MCF 10A (cell line): ENCODE measurements around the gene TBATA. TPM values are rescaled to one million over a fixed set of nuclear protein-coding genes. Genes with fewer than 3 reads are reported as not detected.

Experiments used
- BruUV-seq: library from RNA; stranded (reverse); fragments of 400-500 nt; replicated peaks from 2 replicates; lab custom pipeline; 2021; lab: Mats Ljungman, UMichigan
- CTCF ChIA-PET: fragments of 300-600 bp; sonication (Branson Sonifier 250); formaldehyde crosslinking; extraction: SDS; loops from one replicate; lab custom pipeline; 2021; ENCODE audit warnings: antibody characterized with exemption, inconsistent platforms; lab: Yijun Ruan, JAX
- POLR2A ChIA-PET: fragments of 300-600, 350-650 bp; sonication (Branson Sonifier 250); formaldehyde crosslinking; extraction: SDS; loops from one replicate; lab custom pipeline; 2020; ENCODE audit warnings: antibody characterized with exemption, inconsistent platforms; lab: Yijun Ruan, JAX
- DNase-seq: peaks from one replicate; pipeline ENCODE4 v3.0.0-alpha.2; 2018; ENCODE audit not compliant: unreplicated experiment
- H3K27ac Mint-ChIP-seq: one replicate; pipeline ENCODE4 v1.8.0; 2022; ENCODE audit warnings: mild to moderate bottlenecking, low read depth, mixed read lengths; ENCODE audit not compliant: unreplicated experiment
- H3K27me3 Mint-ChIP-seq: one replicate; pipeline ENCODE4 v1.8.0; 2022; ENCODE audit warnings: mixed read lengths; ENCODE audit not compliant: insufficient read depth, unreplicated experiment
- H3K36me3 Mint-ChIP-seq: one replicate; pipeline ENCODE4 v1.8.0; 2022; ENCODE audit warnings: mild to moderate bottlenecking, moderate library complexity, mixed read lengths; ENCODE audit not compliant: insufficient read depth, unreplicated experiment
- H3K4me1 Mint-ChIP-seq: one replicate; pipeline ENCODE4 v1.8.0; 2022; ENCODE audit warnings: mixed read lengths; ENCODE audit not compliant: insufficient read depth, unreplicated experiment
- H3K4me3 Mint-ChIP-seq: one replicate; pipeline ENCODE4 v1.8.0; 2022; ENCODE audit warnings: mild to moderate bottlenecking, moderate library complexity, mixed read lengths; ENCODE audit not compliant: unreplicated experiment
- H3K9me3 Mint-ChIP-seq: one replicate; pipeline ENCODE4 v1.8.0; 2022; ENCODE audit warnings: mixed read lengths; ENCODE audit not compliant: unreplicated experiment
- CTCF ChIP-seq: fragments of 200-600 bp; IDR thresholded peaks from one replicate; pipeline ENCODE4 v1.8.0; 2022; ENCODE audit warnings: antibody characterized with exemption, mild to moderate bottlenecking; ENCODE audit not compliant: unreplicated experiment
- intact Hi-C: fragments of 100-400 bp; cut with micrococcal nuclease; formaldehyde crosslinking; loops from 2 replicates; pipeline ENCODE4 v1.14.1; 2022
- total RNA-seq: library from RNA; stranded (reverse); gene quantifications from 2 replicates; pipeline ENCODE4 v1.2.3, GENCODE V29; 2022

Gene TBATA
- total RNA-seq, 1 experiment from 2014 or later: not detected

GRCh38 chr10:70822076-70822820, 37.1 kb upstream of the TBATA start:
- H3K27ac Mint-ChIP-seq: no peak overlapping the region
- H3K4me3 Mint-ChIP-seq: no peak overlapping the region
- no peaks in the 10 kb centered on the region for H3K9me3 Mint-ChIP-seq
- peaks cover 24% of the 10 kb centered on the region for H3K36me3 Mint-ChIP-seq
- no peaks in the 10 kb centered on the region for H3K27me3 Mint-ChIP-seq
- ChIA-PET CTCF (interaction anchor here (0.6 to 1.8 kb wide), 5 partner anchors 10 to 1429 kb away, joined by 3 to 8 read pairs (median 3); no protein-coding TSS in a partner anchor), POLR2A (interaction anchor here (1.1 kb wide), 1 partner anchor 10 kb away, joined by 3 read pairs; no protein-coding TSS in a partner anchor)
- peaks cover 10% of the 10 kb centered on the region for H3K4me1 Mint-ChIP-seq
- intact Hi-C loops: no loop called here
- no peak for TF ChIP-seq CTCF
- DNase-seq: no peak
- no TSS peak for BruUV-seq

GRCh38 chr10:70820976-70821750, 36.0 kb upstream of the TBATA start:
- Mint-ChIP-seq H3K4me3 (no peak overlapping the region), H3K9me3 (no peaks in the 10 kb centered on the region), H3K4me1 (peaks cover 10% of the 10 kb centered on the region), H3K27ac (no peak overlapping the region), H3K27me3 (no peaks in the 10 kb centered on the region), H3K36me3 (peaks cover 19% of the 10 kb centered on the region)
- no peak for TF ChIP-seq CTCF
- ChIA-PET CTCF (interaction anchor here (0.6 to 1.8 kb wide), 7 partner anchors 11 to 1428 kb away, joined by 3 to 8 read pairs (median 3); no protein-coding TSS in a partner anchor), POLR2A (interaction anchor here (1.1 kb wide), 1 partner anchor 11 kb away, joined by 3 read pairs; no protein-coding TSS in a partner anchor)
- no TSS peak for BruUV-seq
- intact Hi-C loops: no loop called here
- no peak for DNase-seq

- no TSS peak for BruUV-seq
- no peaks in the 10 kb centered on the region for H3K27me3 Mint-ChIP-seq
- POLR2A ChIA-PET: interaction anchor here (0.5 to 2.8 kb wide), 21 partner anchors 9 to 948 kb away, joined by 3 to 25 read pairs (median 4); partner anchors contain the start of gene EIF4EBP2
- CTCF ChIA-PET: interaction anchor here (0.6 to 1.8 kb wide), 11 partner anchors 26 to 388 kb away, joined by 3 to 6 read pairs (median 3); no protein-coding TSS in a partner anchor
- peak overlapping the region; percentile 93 for H3K4me3 Mint-ChIP-seq
- no peaks in the 10 kb centered on the region for H3K36me3 Mint-ChIP-seq
- H3K4me1 Mint-ChIP-seq: peaks cover 10% of the 10 kb centered on the region
- H3K27ac Mint-ChIP-seq: peak overlapping the region; percentile 75
- peak; percentile 96 for DNase-seq
- TF ChIP-seq CTCF: no peak
- no peaks in the 10 kb centered on the region for H3K9me3 Mint-ChIP-seq
- intact Hi-C loops: loop anchor here (5.0 kb wide), 2 partner anchors 264 to 396 kb away; partner anchors contain the start of gene UNC5B
Measured at GRCh38 chr10:70816220-70816894, 31.2 kb upstream of the TBATA start.
